ENCODE results near the gene BICDL2. TPM values are rescaled to one million over a fixed set of nuclear protein-coding genes. Genes with fewer than 3 reads are reported as not detected.

BICDL2 gene
- total RNA-seq, 1 experiment from 2014 or later = not detected

- no peak for DNase-seq (ENCODE audit: low read depth)
Observed at GRCh38 chr16:3050487-3050886, 13.7 kb upstream of the BICDL2 start.

DNA sequence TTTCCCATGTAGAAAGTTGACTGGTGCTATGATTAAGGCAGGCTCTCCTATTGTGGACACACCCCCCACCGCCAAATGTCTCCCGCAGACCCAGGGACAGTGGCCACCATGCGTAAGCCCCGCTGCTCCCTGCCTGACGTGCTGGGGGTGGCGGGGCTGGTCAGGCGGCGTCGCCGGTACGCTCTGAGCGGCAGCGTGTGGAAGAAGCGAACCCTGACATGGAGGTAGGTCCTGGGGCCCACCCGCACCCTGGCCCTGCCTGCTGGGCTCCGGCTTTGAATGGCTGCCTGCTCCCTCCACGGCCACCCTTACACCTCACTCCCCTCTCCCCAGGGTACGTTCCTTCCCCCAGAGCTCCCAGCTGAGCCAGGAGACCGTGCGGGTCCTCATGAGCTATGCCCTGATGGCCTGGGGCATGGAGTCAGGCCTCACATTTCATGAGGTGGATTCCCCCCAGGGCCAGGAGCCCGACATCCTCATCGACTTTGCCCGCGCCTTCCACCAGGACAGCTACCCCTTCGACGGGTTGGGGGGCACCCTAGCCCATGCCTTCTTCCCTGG, 13.3 kb upstream of the BICDL2 start:
- no peak for DNase-seq (ENCODE audit: low read depth)

DNA sequence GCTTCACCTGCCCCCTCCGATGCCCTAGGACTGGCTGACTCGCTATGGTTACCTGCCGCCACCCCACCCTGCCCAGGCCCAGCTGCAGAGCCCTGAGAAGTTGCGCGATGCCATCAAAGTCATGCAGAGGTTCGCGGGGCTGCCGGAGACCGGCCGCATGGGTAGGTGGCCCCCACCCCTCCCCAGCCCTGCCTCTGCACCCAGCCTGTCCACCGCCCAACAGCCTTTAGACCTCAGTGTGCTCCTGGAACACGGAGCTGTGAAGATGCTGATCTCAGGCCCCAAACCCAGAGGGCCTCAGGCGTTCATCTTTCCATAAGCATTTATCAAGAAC, 10.6 kb upstream of the BICDL2 start:
- no peak for DNase-seq (ENCODE audit: low read depth)

GRCh38 chr16:3046641-3047386, 10.1 kb upstream of the BICDL2 start:
- no peak for DNase-seq (ENCODE audit: low read depth)

DNA sequence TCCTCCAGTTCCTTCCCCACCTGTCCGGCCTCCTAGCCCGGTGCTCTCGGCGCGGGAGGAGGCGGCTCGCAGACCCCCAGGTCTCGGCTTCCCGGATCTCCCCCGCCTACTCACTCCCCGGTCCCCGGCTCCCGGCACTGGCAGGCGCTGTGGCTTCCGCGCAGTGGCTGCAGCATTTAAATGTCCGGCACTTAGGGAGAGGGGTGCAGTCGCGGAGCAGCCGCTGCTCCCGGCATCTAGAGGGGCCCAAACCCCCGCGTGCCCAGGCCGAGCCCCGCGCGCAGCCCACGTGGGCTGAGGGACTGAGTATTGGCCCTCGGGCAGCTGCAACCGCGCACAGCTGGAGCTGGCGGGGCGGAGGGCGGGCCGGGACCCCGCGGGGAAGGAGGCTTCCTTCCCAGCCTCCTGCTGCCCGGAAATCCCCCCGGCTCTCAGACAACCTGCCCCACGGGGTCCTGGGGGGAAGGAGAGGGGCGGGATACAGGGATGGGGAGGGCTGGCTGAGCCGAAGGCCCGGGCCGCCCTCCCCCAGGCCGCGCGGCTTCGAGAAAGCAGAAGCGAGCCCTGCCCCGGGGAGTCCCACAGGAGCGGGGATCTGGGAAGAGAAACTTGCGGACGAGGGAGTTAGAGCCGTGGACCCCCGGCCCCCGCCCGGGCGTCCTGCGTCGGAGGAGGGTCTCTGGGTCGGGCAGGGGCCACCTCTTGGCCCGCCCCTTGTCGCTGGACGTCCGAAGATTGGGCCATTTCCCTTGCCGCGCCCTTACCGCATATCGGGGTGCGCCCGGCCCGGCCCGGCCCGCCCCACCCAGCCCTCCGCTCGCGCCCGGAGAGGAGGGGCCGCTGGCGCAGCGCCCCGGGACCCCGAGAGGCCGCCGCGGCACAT, 9.3 kb upstream of the BICDL2 start, which contains the start of gene MMP25:
Gene MMP25 (plus strand): TSS at position 804 of the 883 bp plus-strand sequence. CDS start 357 bp downstream, outside the sequence.
- no peak for DNase-seq (ENCODE audit: low read depth)

GRCh38 chr16:3044708-3045107, 8.0 kb upstream of the BICDL2 start:
- DNase-seq (ENCODE audit: low read depth) = no peak

- DNase-seq (ENCODE audit: low read depth) = no peak
Observed at GRCh38 chr16:3042376-3042775, 5.6 kb upstream of the BICDL2 start.

GRCh38 chr16:3038896-3039295, 2.2 kb upstream of the BICDL2 start:
- no peak for DNase-seq (ENCODE audit: low read depth)

- no peak for DNase-seq (ENCODE audit: low read depth)
Observed at GRCh38 chr16:3038256-3038655, 1.5 kb upstream of the BICDL2 start.

- no peak for DNase-seq (ENCODE audit: low read depth)
Observed at GRCh38 chr16:3035972-3036725, 595 bp downstream of the BICDL2 start.

GRCh38 chr16:3035289-3035971, 1.3 kb downstream of the BICDL2 start:
- DNase-seq (ENCODE audit: low read depth) = no peak

DNA sequence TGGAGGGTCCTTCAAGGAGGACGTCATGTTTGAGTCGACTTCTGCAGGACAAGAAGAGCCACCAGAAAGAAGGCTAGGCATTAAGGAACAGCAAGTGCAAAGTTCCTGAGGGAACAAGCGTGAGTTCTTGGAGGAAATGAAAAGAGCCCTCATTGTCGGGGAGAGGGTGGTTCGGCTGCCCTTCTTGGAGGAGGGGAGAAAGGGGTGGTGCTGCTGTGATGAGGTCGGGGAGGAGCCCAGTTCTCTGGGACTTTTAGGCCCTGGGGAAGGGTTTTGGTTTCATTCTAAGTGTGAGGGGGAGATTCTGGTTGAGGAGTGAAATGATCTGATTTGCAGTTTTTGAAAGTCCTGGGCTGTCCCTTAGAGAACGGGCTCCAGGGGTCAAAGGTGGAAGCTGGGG, 4.1 kb downstream of the BICDL2 start:
- DNase-seq (ENCODE audit: low read depth) = no peak

DNA sequence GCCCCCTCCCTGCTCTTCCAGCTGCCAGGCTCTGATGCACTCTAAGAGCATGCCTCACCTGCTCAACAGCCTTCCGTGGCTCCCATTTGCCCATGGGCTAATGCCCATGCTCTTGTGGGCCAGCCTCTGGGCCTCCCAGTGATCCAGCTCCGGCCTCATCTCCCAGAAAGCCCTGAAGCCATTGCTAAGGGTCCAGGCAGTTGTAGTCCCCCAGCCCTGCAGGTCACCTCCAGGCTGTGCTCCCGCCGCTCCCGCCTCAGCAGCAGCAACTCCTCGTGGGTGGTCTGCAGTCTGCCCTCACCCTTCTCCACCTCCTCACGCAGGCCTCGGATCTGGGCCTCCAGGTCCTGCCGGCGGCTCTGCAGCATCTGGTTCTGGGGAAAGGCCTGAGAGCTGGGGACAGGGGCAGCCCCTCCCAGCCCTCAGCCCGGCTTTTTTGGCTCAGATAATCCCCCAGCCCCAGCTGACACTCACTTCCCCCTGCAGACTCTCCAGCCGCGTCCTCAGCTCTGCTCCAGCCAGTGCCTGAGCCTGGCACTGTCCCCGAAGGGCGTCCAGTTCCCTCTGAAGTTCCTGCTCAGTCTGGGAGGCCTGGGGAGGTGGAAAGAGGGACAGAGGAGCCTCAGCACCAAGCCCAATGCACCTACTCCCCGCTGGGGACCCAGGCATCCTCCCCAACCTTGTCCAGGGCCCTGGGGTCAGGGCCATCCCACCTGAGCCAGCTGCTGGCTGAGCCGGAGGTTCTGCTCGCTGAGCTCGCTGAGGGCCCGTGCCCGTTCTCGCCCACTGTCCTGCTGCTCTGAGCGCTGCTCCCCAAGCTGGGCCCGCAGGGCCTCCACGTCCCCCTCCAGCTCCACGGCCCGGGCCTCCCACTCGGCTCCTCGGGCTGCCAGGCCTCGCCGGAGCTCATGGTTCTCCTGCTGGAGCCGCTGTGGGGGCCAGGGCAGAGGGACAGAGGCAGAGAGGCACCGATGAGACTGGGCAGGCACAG, 6.2 kb downstream of the BICDL2 start:
- DNase-seq (ENCODE audit: low read depth) = no peak

GRCh38 chr16:3029491-3030221, 7.1 kb downstream of the BICDL2 start:
- DNase-seq (ENCODE audit: low read depth) = no peak

- no peak for DNase-seq (ENCODE audit: low read depth)
Observed at GRCh38 chr16:3028716-3029319, 7.9 kb downstream of the BICDL2 start.

DNA sequence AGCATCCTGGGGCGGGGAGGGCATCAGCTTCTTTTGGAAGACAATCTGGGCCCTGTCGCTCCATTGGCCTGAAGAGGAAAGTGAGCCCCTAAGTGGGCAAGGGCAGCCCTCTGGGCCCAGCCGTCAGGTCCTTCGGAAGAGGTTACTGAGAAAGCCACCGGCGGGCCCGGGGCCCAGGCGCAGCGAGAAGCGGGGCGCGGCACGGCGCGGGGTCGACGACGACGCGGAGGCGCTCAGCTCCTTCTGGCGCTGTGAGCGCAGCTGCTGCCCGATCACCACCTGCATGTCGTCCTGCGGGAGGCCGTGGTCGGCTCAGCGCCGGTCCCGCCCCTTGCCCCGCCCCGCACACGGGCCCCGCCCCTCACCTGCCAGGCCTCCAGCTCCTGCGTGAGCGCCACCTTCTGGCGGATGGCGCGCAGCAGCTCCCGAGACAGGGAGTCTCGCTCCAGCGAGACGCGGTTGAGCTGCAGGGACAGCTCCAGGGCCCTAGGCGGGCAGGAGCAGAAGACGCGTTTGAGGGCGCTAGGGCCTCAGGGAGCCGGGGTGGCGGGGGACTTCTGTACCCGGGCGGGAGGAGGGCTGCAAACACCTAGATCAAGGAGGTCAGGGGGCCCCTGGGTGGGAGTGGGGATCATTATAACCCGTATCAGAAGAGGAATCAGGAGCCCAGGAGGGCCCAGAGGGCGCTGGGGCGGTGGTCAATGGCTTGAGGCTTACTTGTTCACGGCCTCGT, 8.6 kb downstream of the BICDL2 start:
- peak; percentile 19 for DNase-seq (ENCODE audit: low read depth)

- DNase-seq (ENCODE audit: low read depth) = no peak
Observed at GRCh38 chr16:3027489-3027795, 9.3 kb downstream of the BICDL2 start.

All from HT1080 (cell line).